Measurements from ENCODE around the gene PPM1L. TPM values are rescaled to one million over a fixed set of nuclear protein-coding genes. Genes with fewer than 3 reads are reported as not detected.

PPM1L gene
- total and polyA plus RNA-seq, 8 donors = 5.1 to 12.7 (median 5.4) TPM

GRCh38 chr3:161069511-161070251 is 313.6 kb downstream of the PPM1L start:
- intact Hi-C loops (cut with DNase I) = no loop called here
- peak overlapping the region in 1 of 2 donors; percentile 29 for H3K27ac ChIP-seq
- no peaks in the 10 kb centered on the region for H3K9me3 ChIP-seq
- DNase-seq (no peak), ATAC-seq (peak; percentile 92)
- H3K4me3 ChIP-seq = no peak overlapping the region
- H3K36me3 ChIP-seq = no peaks in the 10 kb centered on the region
- H3K4me1 ChIP-seq = peaks cover 10 to 26% of the 10 kb centered on the region in 2 donors
- TF ChIP-seq CTCF (IDR thresholded peaks at IDR 0.05) = no peak
- no peaks in the 10 kb centered on the region for H3K27me3 ChIP-seq

GRCh38 chr3:161070252-161070930 is 314.4 kb downstream of the PPM1L start:
- DNase-seq (no peak), ATAC-seq (peak; percentile 17)
- H3K4me3 ChIP-seq = no peak overlapping the region
- peak overlapping the region in 1 of 2 donors; percentile 29 for H3K27ac ChIP-seq
- H3K27me3 ChIP-seq = no peaks in the 10 kb centered on the region
- H3K4me1 ChIP-seq = peaks cover 10 to 26% of the 10 kb centered on the region in 2 donors
- TF ChIP-seq CTCF (IDR thresholded peaks at IDR 0.05) = no peak
- H3K9me3 ChIP-seq = no peaks in the 10 kb centered on the region
- no peaks in the 10 kb centered on the region for H3K36me3 ChIP-seq
- intact Hi-C loops (cut with DNase I) = no loop called here

DNA sequence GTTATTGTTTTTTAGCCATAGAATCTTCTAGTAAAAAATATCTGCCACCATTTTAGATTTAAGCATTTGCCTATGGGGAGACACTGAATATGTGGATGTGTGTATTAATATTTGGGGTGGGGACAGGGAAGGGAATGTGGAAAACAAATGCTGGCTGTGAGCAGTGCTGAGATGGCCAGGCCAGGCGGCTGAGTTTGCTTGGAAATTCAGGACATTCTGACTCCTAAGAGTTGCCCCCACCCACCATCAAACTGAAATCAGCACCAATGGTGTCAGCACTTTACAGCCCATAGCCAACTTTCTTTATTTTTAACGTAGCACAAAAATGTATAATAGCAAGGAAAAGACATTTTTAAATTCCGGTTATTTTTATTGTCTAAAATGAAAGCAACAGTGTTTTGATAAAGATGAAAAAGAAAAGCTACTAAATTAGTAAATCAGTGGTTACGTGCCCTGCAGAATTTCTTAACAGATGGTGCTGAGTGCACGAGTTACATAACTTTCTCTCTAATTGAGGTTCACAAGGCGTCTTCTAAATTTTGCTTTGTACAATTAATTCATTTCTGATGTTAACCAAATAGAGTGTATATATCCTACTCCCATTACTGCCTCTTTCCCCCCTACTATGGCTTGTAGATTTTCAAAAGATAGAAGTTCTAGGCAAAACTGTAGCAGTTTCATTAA is 315.1 kb downstream of the PPM1L start:
- peaks cover 10 to 26% of the 10 kb centered on the region in 2 donors for H3K4me1 ChIP-seq
- no peak overlapping the region for H3K27ac ChIP-seq
- no peaks in the 10 kb centered on the region for H3K36me3 ChIP-seq
- intact Hi-C loops (cut with DNase I) = no loop called here
- no peak for DNase-seq
- TF ChIP-seq CTCF (IDR thresholded peaks at IDR 0.05) = no peak
- ATAC-seq = no peak
- H3K27me3 ChIP-seq = no peaks in the 10 kb centered on the region
- H3K4me3 ChIP-seq = no peak overlapping the region
- H3K9me3 ChIP-seq = no peaks in the 10 kb centered on the region

DNA sequence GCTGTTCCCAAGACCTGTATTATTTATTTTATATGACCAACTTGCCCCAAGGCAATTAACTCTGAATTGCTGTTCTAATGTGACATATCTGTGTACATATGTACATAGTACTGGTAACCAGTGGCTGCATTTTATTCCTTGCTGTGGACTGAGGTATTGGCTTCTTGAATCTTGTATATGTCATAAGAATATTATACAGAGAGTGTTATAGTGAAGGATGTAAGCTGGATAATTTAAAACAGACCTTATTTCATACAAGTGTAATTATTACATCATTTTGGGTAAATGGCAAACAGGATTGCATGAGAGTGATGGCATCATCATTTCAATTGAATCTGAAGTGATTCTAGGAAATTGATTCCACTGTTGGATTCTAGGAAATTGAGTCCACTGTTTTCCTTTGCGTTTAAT is 316.2 kb downstream of the PPM1L start:
- Histone ChIP-seq H3K27me3 (no peaks in the 10 kb centered on the region), H3K9me3 (no peaks in the 10 kb centered on the region), H3K36me3 (no peaks in the 10 kb centered on the region), H3K27ac (no peak overlapping the region), H3K4me1 (peaks cover 10 to 24% of the 10 kb centered on the region in 2 donors), H3K4me3 (no peak overlapping the region)
- no peak for TF ChIP-seq CTCF (IDR thresholded peaks at IDR 0.05)
- ATAC-seq (no peak), DNase-seq (no peak)
- intact Hi-C loops (cut with DNase I) = no loop called here

DNA sequence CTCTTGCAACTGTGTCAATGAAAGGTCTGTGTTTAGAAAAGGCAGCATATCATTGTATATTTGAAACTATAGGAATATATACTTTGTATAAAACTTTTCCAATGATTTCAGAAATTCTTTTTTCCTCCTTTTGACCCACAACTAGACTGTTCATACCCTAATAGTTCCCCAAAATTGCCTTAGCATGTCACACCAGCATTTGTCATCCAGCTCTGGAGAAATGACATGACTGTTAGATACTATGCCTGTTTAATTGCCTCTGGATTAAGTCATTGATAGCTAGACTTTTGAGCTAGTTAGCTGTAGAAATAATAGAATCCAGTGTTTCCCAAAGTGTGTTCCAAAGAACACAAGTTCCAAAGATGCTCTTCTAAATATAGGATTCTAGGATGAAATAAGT is 316.7 kb downstream of the PPM1L start:
- Histone ChIP-seq H3K9me3 (no peaks in the 10 kb centered on the region), H3K4me1 (peaks cover 10 to 22% of the 10 kb centered on the region in 2 donors), H3K36me3 (no peaks in the 10 kb centered on the region), H3K4me3 (no peak overlapping the region), H3K27me3 (no peaks in the 10 kb centered on the region), H3K27ac (no peak overlapping the region)
- DNase-seq = no peak
- intact Hi-C loops (cut with DNase I) = no loop called here
- no peak for TF ChIP-seq CTCF (IDR thresholded peaks at IDR 0.05)
- no peak for ATAC-seq

All from left lung (tissue), 10 donors.